ENCODE data around the gene SELENON.

The SELENON gene

DNA sequence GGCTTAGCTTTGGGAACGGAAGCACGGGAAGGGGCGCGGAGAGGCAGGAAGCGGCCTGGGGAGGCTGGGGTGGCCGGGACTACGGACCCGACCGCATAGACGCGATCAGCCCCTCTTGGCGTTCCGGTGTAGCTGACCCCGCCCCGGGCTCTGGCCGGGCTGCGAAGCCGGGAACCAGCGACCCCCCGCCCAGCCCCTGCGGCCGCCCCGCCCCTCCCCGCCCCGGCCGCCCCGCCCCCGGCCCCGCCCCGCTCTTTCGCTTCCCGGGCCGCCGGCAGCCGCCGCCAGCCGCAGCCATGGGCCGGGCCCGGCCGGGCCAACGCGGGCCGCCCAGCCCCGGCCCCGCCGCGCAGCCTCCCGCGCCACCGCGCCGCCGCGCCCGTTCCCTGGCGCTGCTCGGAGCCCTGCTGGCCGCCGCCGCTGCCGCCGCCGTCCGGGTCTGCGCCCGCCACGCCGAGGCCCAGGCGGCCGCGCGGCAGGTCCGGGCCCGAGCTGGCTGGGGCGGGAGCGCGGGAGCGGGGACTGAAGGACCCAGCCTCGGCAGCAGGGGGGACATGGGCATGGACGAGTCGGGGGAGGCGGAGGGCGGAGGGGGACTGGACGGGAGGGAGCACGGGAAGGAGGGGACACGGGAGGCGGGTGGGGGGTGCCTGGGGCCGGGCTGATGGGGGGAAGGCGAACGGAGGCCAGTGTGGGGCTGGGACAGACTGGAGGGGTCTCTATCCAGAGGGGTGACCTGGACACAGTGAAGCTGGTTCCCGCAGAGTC lies at the start of gene SELENON:
Gene SELENON, plus strand, starts transcription at position 259 of the 768 bp plus-strand sequence. Its CDS starts 38 bp downstream, at position 297.
- in situ Hi-C loops (cut with MboI; ENCODE audit: low sequenced_read_pairs) = loop anchor here (10.0 to 25.0 kb wide), 4 partner anchors 275 to 938 kb away; no protein-coding TSS in a partner anchor

DNA sequence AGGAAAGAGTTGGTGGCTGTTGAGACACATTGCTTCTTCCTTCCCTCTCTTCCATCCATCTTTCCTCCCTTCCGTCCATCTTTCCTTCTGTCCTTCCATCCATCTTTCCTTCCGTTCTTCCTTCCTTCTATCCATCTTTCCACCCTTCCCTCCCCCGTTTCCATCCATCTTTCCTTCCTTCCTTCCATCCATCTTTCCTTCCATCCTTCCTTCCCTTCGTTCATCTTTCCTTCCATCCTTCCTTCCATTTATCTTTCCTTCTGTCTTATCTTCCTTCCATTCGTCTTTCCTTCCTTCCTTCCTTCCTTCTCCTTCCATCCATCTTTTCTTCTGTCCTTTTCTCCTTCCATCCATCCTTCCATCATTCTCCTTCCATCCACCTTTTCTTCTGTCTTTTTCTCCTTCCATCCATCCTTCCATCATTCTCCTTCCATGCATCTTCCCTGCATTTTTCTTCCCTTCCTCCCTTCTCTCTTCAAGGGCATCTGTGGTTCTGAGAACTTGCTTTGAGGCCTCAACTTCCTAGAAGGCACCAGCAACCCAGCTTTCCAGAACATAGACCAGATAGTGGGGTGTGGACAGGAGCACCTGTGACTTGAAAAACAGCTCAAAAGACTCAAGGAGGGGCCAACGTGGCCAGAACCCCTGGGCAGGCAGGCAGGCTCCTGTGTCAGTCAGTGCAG lies 48.9 kb upstream of the SELENON start:
- in situ Hi-C loops (cut with MboI; ENCODE audit: low sequenced_read_pairs) = no loop called here

- in situ Hi-C loops (cut with MboI; ENCODE audit: low sequenced_read_pairs) = no loop called here
These were observed 45.4 kb upstream of the SELENON start for GRCh38 chr1:25754470-25755181.

DNA sequence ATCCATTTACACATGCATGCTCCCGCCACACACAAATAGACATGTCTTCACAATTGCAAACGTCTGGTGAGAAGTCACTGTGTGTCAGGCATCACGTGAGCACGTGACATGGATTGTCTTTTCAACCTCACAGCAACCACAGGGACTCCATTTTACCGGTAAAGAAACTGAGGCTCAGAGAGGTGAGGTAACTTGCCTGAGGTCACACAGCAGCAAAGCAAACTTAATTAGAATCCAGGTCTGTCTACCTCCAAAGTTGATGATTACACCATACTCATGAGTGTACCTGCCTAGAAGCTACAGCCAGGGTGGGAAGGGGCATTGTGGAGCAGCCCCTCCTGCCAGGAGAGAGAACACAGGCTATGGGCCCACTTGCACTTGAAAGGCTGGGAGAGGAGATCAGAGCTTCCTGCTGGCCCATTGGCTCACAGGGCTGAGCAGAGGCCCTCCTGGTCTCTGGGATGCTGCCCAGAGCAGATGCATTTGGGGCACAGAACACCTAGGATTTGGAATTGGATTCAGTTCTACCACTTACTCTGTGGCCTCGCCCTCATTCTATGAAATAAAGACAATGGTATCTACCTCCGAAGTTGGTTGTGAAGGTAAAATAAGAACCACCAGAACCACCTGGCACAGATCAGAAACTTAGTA lies 44.4 kb upstream of the SELENON start:
- in situ Hi-C loops (cut with MboI; ENCODE audit: low sequenced_read_pairs) = no loop called here

DNA sequence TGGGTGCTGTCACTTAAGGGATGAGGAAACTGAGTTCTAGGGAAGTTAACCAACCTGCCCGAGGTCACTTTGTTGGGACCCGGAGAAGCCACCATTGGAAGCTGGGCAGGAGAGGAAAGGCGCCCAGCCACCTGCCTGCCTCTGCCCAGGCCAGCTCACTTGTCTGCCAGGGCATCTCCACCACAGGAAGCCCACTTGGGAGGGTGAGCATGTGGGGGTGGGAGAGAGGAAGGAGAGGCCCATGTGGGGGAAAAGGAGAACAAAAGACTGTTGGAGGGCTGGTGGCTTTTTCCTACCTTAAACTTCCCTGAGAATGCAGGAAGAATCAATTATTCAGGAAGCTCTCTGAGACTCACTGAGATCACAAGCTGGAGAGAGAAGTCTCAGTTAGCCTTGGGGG lies 43.8 kb upstream of the SELENON start:
- in situ Hi-C loops (cut with MboI; ENCODE audit: low sequenced_read_pairs) = no loop called here

DNA sequence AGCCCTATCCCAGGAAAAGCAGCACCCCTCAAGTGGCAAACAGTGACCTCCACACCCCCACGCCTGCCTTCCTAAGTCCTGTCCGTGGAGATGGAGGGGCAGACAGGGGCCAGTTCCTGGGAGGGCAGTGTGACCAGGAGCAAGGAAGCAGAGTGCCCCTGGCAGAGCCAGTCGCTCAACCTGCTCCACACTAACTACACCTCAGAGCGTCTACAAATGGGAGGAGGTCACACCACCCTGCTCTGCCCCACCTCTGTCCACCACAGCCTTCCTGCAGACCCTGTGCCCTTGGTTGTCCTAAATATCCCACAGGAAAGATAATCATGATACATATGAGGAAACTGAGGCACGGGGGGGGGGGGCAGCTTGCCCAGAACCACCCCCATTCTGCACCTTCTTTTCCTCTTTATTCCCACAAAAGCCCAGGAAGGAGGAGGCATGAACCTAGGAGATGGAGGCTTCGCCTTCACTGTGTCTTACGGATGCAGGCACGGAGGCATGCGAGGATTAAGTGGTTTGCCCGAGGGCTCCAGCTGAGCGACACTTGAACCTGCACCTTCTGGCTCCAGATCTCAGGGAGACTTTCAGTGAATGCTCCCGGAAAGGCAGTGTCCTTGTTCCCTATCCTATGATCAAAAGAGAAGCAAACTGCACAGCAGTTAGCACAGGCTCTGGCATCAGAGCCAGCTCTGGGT lies 42.7 kb upstream of the SELENON start:
- in situ Hi-C loops (cut with MboI; ENCODE audit: low sequenced_read_pairs) = no loop called here

DNA sequence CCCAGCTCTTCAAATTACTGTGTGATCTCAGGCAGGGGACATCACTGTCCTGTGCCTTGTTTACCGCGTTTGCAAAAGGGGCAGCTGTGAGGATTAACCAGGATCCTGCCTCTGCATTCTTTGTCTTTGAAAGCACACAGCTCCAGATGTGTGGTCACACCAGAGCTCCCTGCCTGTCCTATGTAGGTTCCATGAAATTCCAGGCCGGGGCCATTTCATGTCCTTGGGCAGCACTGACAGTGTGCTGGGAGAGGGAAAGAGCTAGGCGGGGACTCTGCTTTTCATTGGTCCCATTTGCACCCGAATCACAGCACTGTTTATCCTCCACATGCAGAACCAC lies 42.2 kb upstream of the SELENON start:
- in situ Hi-C loops (cut with MboI; ENCODE audit: low sequenced_read_pairs) = no loop called here

GRCh38 chr1:25758466-25759070 lies 41.4 kb upstream of the SELENON start:
- in situ Hi-C loops (cut with MboI; ENCODE audit: low sequenced_read_pairs) = no loop called here

DNA sequence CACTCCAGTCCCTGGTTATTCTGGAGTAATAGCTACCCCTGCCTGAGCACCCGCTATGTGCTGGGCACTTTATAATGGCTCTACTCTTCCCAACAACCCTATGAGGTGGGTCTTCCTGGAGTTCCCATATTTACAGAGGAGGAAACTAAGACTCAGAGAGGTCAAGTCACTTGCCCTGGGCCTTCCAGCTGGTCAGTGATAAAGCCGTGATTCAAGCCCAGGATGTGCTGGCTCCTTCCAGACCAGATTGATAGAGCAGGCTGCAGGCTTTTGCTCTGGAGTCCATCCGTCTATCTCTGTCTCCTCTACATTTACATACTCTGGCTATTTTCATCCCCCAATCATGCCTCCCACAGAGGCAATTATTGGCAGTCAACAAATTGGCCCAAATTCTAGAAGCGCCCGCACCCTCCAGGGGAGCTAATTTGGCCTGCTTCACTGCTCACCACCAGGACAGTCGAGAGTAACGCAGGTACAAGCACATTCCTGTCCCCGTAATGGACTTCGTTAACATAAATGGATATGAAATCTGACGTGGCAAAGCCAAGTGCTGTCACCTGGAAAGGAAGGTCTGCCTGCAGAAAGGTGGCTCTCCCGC lies 39.8 kb upstream of the SELENON start:
- in situ Hi-C loops (cut with MboI; ENCODE audit: low sequenced_read_pairs) = no loop called here

GRCh38 chr1:25760871-25761270 lies 39.1 kb upstream of the SELENON start:
- in situ Hi-C loops (cut with MboI; ENCODE audit: low sequenced_read_pairs) = no loop called here

DNA sequence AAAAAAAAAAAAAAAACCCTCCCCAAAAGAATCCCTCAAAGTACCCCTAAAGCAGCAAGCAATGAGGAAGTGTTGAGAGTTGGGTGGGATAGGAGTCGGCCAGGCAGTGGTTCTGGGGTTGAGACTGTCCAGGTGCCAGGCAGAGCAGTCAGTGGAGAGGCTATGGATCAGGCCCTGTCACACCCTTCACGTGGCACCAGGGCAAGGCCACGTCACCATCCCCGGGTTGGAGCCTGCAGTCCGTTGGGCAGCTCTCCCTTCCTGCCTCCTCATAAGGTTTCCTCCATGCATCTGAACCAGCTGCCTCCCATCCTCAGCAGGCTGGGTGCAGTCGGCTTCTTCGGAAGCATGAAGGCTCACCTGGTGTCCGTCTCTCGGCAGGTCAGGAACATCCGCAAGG lies 36.5 kb upstream of the SELENON start:
- in situ Hi-C loops (cut with MboI; ENCODE audit: low sequenced_read_pairs) = no loop called here

GRCh38 chr1:25765136-25765922 lies 34.7 kb upstream of the SELENON start:
- in situ Hi-C loops (cut with MboI; ENCODE audit: low sequenced_read_pairs) = no loop called here

DNA sequence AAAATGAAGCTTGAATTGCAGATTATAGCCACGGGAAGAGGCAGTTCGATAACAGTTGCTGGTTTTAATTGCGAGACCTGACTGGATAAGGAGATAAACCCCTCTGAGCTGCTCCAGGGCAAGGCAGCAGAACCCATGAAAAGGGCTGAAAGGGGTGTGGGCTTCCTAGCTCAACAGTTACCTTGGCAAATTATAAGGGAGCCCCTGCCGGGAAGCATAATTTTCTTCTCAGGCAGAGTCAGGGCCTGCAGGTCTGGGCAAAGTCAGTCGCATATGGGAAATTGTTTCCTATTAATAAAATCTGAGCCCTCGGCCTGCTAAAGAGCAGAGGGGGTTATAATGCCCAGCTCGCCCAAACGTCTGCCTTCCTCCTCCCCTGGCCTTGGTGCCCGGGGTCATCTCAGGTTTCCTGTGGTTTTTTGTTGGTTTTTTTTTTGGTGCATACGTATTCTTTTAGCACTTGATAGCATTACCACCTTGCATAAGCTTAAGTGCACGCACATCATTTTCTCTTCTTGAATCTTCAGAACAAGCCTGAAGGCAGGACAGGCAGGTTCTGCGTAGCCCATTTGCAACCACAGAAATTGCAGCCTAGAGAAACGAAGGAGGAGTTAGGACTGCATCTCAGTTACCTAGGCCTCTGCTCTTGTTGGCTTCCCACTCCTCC lies 33.9 kb upstream of the SELENON start:
- in situ Hi-C loops (cut with MboI; ENCODE audit: low sequenced_read_pairs) = no loop called here

DNA sequence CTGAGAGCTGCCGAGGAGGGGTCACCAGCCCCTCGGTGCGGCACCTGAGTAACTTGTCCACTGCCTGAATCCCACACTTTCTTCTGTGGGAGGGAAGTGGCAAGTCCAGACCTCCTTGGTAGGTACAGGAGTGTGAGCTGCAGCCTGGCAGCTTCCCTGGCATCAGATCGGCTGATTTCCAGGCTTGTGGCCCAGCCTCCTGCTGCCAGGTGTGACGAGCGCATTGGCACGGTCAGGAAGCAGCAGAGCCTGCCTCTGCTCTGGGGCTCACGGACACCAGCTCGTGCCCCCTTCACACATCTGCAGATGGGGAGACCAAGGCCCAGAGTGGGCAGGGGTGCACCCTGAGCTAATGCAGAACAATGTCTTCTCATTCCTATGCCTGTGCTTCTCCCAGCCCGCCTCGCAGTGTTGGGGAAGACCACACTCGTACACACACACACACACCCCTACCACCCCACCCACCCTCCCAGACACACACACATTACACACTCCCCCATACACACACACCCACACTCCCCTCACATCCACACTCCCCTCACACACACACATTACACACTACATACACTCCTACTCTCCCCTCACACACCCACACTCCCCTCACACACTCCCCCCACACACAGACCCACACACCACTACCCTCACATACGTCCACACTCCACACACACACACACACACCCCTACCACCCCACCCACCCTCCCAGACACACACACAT lies 33.1 kb upstream of the SELENON start:
- in situ Hi-C loops (cut with MboI; ENCODE audit: low sequenced_read_pairs) = no loop called here

GRCh38 chr1:25767437-25767770 lies 32.6 kb upstream of the SELENON start:
- in situ Hi-C loops (cut with MboI; ENCODE audit: low sequenced_read_pairs) = no loop called here

GRCh38 chr1:25768999-25769398 lies 31.0 kb upstream of the SELENON start:
- in situ Hi-C loops (cut with MboI; ENCODE audit: low sequenced_read_pairs) = no loop called here

DNA sequence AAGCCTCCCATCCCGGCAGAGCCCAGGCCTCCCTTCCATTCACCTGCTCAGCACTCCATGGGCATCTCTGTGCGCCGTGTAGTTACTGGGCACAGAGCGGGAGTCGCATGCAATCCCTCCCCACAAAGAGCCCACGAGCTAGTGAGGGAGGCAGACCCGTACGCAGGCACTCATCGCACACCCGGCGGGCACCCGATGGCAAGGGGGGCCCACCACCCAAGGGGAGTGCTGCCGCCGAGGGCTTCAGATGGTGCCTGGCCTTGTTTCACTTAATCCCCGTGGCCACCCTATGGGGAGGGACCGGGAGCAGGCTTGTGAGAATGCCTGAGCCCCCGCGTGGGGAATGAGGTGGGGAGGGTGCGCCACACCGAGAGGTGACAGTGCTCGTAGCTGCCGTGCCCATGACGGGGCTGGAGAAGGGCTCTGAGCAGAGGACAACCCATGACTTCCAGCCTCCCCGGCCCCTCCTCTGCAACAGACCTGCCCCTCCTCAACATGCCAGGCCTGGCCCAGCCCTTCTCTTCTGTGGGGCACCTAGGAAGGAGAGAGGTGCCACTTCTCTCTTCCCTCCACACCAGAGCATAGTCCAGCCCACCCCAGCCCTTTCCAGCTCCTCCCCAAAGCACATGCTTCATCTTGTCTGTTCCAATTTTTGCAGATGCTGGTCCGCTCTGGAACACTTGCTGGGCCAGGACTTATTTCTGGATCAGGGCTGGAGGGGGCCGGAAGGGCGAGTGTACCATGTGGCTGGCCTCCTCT lies 30.2 kb upstream of the SELENON start:
- in situ Hi-C loops (cut with MboI; ENCODE audit: low sequenced_read_pairs) = no loop called here
